GM19455 (cell line): Measurements from ENCODE around the gene FGFR2.

ENCODE experiments used
- ATAC-seq: cut with Tn5 transposase; IDR thresholded peaks from one replicate; pipeline ENCODE4 v1.9.1; 2021; ENCODE audit not compliant: unreplicated experiment

Gene FGFR2

DNA sequence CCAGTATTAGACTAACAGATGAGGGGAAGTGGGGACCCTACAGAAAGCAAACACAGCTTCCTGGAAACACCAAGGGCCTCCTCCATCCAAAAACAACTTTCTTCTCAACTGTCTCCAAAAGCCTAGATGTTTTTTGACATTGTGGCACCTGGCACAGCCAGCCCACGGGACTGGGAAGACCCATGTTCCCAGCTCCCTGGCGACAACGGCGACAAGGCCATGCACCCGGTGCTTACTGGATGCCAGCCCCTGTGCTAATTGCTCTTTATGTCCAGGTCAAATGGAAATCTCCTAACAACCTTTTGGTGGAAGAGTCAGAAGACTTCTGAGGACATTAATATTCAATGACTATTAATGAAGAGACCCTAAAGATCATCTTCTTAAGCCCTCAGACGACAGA lies 7.1 kb downstream of the FGFR2 start:
- ATAC-seq = no peak

DNA sequence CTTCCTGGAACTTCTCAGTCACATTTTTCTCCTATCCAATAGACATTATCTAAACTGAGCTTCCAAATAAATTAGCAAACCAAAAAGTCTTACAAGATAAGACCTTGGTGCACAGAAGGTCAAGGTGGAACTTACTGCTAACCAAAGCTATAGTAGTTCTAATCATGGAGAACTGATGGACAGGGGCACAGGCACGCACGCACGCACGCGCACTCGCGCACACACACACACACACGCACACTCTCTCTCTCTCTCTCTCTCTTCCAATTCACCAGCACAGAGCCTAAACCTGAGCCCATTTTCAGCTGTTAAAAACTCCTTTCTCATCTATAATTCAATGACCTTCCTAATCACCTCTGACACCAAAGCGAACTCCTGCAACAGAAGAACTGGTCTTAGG lies 7.5 kb downstream of the FGFR2 start:
- no peak for ATAC-seq

DNA sequence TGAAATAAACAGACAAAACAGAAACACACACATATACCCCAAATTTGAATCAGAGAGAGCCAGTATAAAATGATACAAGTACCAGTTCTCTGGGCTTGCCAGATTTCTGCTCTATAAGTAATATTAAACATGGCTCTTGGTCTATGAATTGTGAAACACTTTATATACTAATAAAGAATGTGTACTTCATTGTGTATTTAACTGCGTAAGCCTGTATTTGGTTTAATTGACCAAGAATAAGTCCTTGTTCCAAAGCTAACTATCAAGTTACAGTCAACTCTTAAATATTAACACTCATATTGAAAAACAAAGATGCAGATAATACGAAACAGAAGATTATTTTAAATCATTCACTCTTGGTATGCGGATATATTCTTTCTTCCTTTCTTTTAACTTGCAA lies 8.7 kb downstream of the FGFR2 start:
- ATAC-seq = no peak

DNA sequence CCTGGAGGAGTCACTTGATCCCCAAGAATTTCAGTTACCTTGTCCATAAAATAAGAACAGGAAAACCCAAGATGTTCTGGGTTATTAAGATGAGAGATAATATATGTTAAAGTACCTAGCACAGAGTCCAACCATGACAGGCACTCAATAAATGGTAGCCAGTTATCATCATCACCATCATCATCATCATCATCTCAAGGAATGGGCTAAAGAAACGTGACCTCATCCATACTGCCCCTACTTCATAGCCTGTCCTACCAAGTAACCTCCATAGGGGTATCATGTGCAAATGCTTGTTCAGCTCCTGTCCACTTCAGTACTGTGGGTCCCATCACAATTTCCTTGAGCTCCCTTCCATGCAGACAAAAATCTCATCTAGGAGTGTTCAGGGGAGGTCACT lies 14.4 kb downstream of the FGFR2 start:
- ATAC-seq = no peak

DNA sequence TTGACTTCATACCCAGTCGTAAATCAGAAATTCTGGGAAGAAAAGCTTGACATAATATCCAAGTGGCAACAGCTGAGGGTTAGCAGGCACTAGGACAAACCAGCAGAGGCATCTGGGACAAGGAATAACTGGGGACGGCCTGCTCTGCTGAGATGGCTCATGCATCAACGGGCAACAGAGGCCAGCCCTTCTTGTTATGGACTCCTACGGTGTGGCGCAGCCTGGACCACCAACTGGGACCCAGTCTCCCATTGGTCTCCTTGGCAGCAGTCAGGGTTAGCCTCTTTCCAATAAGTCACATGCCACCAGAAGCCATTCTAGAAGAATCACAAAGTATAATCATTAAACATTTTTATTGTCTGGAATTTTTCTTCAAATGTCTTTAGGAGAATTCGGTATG lies 15.0 kb downstream of the FGFR2 start:
- no peak for ATAC-seq

DNA sequence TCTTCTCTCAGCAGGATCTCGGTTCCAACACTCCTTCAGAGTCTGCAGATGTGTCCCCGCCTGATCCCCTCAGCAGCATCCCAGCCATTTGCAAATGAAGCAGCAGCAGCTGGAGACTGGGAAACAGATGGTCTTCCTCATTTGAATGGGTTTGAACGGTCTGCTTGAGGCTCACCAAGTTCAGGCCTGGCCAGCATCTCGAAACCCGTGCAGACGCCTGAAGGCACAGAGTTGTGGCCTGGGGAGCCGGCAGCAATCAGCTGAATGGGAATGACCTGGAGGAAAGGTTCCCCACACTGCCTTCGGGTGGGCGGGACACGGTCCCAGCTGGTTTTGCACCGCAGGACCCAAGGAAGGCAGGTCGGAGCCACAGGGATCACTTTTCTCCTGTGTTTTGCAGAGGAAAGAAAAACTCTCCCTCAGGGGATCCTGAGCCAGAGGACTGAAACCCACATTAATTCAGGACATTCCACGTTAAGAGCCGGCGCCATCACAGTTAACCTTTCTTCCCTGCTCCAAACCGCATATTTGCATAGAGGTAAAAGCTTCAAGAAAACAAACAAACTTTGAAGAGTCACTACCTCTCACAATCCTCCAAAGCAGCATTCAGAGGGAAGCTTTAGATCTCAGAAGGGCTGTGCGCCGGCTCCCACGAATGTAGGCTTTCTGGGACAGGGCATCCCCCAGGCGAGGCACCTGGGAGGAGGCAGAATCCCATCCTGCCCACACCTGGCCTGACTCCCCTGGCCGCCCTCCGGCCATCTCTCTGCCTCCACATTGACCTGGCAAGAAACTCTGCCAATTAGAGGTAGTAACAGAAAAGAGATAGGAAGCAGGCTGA lies 17.7 kb downstream of the FGFR2 start:
- no peak for ATAC-seq

DNA sequence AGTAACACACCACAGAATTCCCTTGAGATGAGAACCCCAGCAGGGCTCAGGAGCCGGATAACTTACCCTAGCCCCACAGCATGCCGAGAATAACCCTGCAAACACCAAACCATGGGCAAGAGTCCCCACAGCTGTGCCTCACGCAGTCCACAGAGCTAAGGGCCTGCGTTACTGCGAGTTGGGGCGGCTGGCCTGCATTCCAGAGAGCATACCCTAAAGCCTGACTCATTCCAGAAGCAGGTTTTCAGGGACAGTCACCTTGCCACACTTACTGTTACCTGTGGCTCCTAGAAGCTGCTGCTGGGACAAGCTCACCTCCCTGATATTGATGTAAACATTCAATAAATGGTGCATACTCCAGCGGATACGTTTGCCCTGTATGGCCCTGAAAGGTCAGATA lies 18.6 kb downstream of the FGFR2 start:
- no peak for ATAC-seq

DNA sequence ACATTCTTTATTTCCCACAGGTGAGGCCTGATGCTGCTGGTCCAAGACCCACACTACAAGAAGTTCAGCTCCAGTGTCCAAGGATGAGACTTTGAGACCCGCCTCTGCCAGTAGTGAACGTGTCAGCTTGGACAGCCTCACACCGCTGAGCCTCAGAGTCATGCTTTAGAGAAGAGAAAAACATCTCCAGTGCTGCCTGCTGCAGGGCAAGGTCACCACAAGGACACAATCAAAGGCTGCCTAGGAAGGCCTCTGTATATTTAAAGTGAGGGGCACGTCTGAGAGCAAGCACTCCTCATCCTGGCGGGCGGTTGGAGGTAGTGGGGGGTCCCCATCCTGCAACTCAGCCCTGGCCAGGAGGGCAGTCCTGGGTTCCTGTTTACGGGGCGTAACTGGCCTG lies 19.3 kb downstream of the FGFR2 start:
- no peak for ATAC-seq

DNA sequence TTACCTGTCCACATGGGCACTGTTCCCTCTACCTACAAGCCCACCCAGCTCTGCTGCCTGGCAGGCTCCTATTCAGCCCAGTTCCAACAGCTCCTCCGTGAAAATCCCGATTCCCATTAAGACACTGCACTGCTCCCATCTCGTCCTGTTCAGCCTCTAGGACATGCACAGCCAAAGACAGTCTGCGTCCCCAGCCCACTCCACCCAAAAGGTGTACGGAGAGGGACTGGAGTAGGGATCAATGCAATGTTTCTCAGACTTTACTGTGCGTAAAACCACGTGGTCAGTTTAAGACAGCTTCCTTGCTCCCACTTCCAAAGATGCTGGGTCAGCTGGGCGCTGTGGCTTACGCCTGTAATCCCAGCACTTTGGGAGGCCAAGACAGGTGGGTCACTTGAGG lies 19.9 kb downstream of the FGFR2 start:
- ATAC-seq = no peak

DNA sequence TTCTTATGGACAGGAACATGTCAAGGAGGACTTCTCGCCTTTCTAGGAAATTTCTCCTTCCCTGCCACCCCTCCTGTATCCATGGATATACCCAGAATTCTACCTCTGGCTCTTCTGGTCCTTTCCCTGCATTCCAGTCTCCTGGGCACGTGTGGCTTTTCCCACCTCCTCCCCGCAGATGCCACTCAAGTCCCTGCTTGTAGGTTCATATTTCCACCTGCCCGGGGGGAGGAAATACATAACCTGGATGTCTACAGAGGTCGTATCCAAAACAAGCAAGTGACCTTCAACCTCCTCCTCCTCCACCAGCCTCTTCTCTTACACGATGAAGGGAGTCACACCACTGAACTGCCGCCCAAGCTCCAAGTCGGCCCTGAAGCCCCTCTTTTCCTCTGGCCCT lies 20.7 kb downstream of the FGFR2 start:
- no peak for ATAC-seq

DNA sequence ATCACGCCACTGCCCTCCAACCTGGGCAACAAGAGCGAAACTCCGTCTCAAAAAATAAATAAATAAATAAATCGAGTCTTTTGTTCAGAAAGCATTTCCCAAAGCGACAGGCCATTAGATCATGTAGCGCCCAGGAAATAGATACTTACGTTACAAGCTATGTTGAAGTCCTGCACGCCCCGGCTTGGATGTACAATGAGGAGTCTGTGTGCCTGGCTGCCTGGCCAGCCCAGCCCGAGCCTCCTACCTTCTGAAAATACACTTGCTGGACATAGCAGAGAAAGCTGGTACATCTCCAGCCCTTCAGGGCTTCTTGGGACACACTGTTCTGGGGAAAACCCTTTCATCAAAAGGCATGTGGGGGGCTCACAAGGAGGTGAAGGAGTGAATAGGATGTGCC lies 22.1 kb downstream of the FGFR2 start:
- no peak for ATAC-seq

DNA sequence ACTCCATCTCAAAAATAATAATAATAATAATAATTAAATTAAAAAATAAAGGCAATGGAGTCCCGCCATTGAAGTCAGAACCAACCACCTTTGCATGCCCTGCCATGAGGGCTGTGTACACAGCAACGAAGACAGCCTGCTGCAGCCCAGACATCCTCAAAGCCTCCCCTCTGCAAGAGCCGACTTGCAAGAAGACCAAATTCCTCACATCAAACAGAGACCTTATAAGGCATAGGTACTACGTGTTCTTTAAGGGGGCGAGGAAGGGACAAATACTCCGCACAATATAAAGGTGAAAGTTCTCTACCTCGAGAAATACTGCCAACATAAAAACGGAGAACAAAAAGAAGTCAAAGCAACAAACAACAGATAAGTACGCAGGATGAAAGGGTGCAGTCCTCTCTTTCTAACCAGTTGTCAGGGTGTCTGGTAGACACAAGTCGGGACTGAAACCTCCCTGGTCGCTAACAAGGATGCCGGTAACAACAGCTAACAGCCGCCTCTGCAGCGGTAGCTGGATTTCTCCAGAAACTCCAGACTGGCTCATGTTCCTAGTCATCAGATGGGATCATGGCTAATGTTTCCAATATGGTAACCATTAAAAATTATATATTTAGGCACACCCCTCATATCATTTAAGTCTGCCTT lies 23.6 kb downstream of the FGFR2 start:
- ATAC-seq = no peak

DNA sequence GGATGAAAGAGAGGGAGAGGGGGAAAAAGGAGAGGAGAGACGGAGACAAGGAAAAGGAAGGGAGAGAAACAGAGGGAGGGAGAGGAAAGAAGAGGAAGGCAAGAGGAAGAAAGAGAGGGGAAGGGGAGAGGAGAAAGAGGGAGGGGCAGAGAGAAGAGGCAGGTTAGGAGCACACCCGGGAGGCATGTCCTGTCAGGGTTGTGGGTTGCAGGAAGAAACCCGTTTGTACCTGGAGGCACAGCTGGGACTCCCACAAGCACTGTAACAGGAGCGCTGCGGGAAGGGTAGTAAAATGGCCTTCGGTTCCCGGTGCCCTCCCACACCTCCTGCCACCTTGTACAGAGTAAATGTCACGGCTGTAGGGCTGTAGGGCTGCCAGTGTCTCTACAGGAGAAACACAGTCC lies 24.7 kb downstream of the FGFR2 start:
- ATAC-seq = no peak

DNA sequence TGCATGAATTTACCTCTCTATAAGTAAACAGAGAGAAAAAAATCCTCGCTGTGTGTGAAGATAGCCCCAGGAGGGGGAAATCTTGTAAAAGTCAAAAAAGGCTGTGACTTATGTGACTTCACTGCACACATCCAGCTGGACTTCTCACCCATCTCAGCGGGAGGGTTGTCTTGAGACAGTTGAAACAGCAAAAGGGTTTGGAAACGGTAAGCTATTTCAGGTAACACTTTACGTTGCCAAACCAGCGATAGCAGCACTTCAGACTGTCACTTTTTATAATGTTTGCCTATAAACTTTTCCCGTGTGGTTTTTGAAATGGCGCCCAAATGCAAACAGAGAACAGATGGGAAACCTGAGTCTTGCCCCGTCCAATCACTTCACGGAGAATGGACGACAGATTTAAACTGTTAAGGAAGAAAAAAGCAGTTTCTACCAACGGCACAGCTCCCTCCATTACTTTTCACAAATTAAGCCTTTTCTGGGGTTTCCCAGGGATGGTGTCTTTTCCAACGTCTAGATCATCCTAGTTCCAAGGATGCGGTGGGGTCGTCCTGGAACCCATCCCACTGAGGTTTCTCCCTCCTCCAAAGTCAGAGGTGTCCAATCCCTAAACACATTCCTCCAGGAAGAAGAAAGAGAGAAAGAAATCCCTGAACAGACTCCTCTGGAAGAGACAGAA lies 25.2 kb downstream of the FGFR2 start:
- no peak for ATAC-seq

DNA sequence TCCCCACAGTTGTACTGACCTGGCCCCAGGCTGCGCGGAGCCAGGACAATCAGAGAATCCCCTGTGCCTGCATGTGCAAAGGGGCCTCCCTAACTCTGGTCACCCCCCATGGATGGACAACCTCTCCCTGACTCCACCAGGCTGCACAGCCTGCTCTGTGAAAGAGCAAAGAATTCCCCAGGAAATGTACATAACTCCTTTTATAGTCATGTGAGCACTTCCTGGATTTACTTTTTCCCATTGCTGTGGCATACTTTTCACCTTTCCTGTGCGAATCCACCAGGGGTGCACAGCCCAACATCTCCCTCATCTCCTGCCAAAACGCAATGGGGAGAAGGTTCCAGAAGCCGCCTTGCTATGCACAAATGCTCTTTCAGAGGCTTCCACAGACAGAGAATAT lies 27.9 kb downstream of the FGFR2 start:
- ATAC-seq = no peak

DNA sequence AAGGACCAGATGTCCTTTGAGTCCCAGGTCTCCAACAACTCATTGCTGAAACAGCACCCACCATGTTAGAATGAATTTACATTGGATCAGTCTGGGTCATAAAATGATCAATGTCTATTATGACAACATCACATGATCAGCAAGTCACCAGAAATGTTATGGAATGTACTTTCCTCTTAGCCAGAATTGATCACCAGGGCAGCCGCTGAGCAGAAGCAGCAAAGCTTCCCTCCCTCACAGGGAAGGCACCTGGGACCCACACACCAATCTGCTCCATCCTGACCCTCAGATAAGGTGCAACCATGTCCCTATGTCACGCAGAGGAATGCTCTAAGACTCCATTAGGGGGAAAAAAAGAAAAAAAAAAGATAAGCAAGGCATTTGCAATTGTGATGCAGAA lies 30.0 kb downstream of the FGFR2 start:
- ATAC-seq = no peak

DNA sequence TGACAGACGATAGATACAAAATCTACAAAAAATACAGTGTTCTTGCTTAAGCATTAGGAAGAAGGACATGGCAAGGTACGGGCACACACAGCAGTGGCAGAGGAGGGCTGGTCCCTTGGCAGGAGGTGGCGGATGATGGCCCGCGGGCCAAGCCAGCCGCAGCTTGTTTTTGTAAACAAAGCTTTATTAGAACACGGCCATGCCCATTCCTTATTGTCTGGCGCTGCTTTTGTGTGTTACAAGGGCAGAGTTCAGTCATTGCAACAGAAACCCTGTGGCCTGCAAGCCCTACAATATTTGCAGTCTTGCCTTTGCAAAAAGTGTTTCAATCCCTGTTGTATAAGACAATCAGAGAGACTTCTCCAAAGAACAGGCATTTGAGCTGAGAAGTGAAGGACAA lies 30.7 kb downstream of the FGFR2 start:
- ATAC-seq = no peak

DNA sequence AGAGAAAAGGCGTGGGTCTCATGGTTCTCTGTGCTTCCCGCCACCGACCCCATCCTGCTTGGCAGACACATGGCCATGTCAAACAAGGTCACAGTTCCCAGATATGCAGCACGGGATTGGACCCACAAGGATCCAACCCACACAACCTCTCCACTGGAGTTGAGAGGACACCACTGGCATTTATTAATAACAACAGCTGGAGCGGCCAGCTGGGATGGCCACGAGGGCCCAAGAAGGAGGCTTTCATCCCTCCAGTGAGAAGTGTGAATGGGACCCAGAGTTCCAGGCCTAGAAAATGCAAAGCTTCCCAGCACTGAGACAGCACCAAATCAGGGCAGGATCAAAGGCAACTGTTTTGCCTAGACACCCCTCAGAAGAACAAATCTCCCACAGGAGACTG lies 31.5 kb downstream of the FGFR2 start:
- ATAC-seq = no peak

DNA sequence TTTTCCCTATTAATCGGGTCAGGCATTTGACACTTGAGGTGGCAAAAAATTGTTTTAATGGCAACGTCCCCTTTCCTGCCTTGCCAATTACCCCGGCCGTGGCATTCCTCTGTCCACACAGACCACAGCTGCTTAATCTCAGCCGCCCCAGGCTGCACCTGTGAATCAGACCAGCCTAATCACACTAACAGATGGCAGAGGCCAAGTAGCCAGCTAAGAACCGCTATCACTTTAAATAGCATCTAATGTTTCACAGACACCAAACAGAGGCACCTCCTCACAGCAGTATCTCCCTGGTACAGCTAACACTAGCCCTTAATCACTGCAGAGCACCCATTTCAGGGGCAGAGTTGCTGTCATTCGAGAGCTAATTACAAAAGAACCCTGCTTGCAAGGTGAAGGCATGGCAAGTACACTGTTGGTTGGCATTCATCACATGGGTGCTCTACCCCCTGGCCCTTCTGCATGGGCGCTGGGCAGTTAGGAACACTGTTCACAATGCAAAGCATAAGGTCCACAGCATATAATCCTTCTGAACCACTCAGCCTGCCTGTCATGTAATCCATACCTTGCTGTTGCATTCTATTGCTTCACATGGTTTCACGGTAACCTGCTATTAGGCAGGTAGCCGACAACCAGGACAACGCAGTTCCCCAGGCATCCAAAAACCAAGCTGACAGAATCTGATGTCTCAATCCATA lies 38.8 kb downstream of the FGFR2 start:
- ATAC-seq = no peak

DNA sequence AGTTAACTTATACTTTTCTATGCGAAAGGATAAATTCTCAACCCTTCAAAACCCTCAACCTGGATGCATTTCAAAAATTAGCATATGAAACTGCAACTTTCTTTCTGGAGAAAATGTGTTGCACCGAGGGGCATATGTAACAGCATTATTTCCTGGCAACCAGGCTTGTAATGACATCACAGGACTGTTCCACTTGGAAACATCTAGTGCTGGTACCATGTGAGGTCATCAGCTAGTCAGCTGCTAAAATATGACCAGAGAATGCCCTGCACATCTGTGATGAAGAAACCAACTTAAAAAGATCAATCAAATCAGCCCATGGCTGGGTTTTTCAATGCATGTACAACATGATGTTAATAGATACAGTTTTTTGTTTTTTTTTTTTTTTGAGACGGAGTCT lies 40.0 kb downstream of the FGFR2 start:
- ATAC-seq = no peak

DNA sequence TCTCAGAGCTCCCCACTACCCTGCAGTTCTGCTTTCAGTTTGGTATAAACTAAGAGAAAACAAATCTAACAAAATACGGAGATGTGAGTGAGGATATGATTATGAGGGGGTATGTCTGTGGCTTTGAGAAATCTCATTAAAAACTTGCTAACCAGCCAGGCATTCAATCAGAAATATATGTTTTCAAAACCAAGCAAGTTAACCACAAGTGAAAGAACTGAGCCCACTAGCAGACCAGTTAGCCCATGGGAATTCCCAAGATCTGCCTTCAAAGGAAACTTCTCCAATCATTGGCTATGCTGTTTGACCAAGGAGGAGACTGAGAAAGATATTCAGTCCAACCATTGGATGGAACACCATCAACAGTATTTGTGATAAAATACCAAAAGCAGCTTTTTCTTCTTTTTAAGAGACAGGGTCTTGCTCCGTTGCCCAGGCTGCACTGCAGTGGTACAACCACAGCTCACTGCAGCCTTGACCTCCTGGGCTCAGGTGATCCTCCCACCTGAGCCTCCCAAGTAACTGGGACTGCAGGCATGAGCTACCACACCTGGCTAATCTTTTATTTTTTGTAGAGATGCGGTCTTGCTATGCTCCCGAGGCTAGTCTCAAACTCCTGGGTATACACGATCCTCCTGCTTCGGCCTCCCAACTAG lies 41.2 kb downstream of the FGFR2 start:
- no peak for ATAC-seq
